GM12875 (cell line): ENCODE results near the gene TRIM3.
A peak's percentile ranks its signal among the peaks of the same experiment; 100 is the strongest.

Experiments
- H3K4me3 ChIP-seq: one replicate; pipeline ENCODE4 v1.5.1; 2011; ENCODE audit warnings: low read depth, low read length, control low read depth
- CTCF ChIP-seq: IDR thresholded peaks from 2 replicates; pipeline ENCODE4 v1.5.1; 2011; ENCODE audit warnings: low read depth, mild to moderate bottlenecking, control low read depth, inconsistent platforms, low read length, moderate library complexity, borderline replicate concordance; ENCODE audit not compliant: insufficient read depth

TRIM3 gene

GRCh38 chr11:6486938-6487337 lies 13.2 kb upstream of the TRIM3 start:
- TF ChIP-seq CTCF: no peak
- H3K4me3 ChIP-seq: no peak overlapping the region

- no peak overlapping the region for H3K4me3 ChIP-seq
- no peak for TF ChIP-seq CTCF
Observed at GRCh38 chr11:6486256-6486655, 12.5 kb upstream of the TRIM3 start.

DNA sequence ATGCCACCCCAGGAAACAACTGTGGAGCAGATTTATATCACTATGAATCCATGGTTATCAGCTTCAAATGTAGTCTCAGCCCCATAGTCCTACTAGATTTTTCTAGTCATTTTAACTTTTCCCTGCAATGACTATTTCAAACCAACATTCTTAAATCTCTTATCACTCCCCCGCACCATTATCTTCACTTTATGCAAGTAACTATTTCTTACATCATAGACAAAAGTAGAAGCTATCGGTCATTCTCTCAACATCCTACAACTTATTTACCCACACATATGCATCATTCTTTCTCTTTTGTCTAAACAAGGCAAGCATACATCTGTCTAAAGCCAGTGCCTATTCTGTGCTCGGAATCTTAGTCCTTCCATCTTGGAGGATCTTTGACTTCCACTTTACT lies 11.9 kb upstream of the TRIM3 start:
- H3K4me3 ChIP-seq: no peak overlapping the region
- no peak for TF ChIP-seq CTCF

DNA sequence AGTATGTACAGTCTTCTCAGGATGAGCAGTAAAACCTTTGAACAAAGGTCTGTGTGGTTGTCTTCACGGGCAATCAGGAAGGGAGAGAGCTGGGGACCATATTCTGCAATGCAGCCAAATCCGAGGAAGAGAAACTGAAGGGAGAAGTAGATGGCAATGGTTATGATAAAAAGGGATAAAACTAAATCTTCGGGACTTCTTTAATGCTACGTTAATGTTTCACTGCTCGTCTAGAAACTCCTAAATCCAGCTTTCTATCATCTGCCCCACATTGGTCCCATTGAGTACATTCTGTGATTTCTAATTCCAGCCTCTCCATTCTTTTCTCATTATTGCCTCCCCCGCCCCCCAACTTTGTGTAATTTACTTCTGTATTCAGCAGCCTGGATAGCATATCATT lies 9.3 kb upstream of the TRIM3 start:
- no peak for TF ChIP-seq CTCF
- no peak overlapping the region for H3K4me3 ChIP-seq

DNA sequence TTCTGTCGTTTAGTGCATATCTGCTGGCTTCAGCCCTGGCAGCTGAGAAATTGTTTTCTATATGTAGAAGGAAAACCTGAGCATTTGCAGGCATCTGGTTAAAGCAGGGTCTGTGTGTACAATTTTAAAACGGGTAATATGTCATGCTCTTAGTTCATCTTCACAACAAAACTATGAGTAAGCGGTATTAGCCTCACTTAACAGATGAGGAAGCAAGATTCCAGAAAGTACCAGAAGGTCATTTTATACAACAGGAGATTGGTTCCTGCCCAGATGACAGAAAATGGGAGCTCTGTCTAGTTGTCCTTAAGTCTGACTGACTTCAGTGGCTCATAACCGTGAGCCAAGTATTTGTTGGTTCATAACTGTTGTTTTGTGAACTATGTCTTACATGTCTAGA lies 8.7 kb upstream of the TRIM3 start:
- TF ChIP-seq CTCF: no peak

DNA sequence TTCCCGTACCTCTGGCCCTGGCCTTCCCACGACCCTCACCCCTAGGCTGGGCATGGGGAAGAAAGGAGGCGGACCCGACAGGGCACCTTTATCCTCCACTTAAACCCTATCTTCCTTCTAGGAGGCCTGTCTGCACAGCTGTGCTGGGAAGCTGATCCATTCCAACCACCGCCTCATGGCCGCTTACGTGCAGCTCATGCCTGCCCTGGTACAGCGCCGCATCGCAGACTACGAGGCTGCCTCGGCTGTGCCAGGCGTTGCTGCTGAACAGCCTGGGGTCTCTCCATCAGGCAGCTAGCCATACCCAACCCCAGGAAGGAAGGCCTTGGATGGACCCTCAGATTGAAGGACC lies 8.2 kb upstream of the TRIM3 start:
- no peak for TF ChIP-seq CTCF
- H3K4me3 ChIP-seq: peak overlapping the region; percentile 71

More for the DNA sequence above, 8.7 kb upstream of the TRIM3 start:
- peak overlapping the region; percentile 71 for H3K4me3 ChIP-seq

DNA sequence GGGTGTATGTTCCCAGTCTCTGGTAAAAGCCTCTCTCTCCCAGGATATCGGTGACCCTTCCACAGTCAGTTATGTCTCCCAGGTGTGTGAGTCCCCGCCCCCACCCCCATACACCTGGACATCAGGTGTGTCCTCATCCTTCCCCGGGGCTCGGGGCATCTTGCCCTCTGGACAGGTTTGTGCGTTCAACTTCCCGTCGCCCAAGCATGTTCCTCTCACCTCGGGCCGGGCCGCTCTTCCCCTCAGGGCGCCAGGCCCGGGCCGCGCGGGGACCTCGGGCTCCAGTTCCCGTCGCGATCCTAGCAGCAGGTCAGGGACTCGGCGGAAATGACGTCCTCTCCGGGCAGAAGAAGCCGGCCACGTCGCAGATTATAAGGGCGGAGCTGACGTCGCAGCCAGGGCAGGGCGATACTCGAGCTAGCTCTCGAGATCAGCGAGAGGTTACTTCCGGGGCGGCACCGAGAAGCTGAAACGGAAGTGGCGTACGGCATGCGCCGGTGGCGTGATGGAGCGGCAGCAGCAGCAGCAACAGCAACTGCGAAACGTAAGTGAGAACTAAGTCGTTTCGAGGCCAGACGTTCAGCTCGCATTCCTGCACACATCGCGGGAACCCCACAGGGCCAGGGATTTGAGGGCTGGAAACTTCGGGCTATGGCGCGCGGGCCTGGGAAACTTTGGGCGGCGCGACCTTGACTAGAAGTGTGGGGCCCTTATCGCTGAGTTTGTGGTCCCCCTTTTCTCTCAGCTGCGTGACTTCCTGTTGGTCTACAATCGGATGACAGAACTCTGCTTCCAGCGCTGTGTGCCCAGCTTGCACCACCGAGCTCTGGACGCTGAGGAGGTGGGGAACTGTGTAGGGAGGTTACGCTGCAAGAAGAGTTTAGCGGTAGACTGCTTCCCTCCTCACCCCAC lies 7.5 kb upstream of the TRIM3 start, which contains the start of the genes ARFIP2 and TIMM10B:
Gene ARFIP2 (minus strand): TSS at position 320 of the 912 bp plus-strand sequence. CDS start 910 bp downstream, outside the sequence.
Gene TIMM10B (plus strand): TSS at position 490 of the 912 bp plus-strand sequence. CDS start 16 bp downstream, at position 506.
- no peak for TF ChIP-seq CTCF
- peak within 1 kb of the TSS; percentile 71 for H3K4me3 ChIP-seq
